DMS 273 treated with DMSO at 0.1 percent for 48 hours (cell line): Measurements from ENCODE around the gene CAST.
A peak's percentile ranks its signal among the peaks of the same experiment; 100 is the strongest.

Source experiments
- DNase-seq: peaks from one replicate; lab custom pipeline; 2025; lab: John Stamatoyannopoulos, UW

Gene CAST

DNA sequence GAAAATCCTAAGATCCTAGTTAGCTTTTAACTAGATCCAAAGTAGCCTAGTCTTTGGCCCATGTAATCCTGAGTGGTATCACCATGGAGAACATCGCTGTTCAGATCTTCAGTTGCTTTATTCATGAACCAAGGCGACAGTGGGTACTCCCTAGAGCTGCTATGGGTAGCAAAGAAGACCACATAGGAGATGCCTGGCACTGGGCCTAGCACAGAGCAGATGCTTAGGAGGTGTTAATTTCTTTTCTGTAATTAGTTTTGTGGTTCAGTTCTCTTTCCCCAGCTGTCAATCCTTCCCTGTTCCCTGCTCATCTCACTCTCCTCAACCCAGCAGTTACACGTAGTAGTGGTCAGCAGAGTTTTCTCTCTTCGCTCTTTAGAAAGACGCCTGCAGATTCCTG is 9.3 kb downstream of the CAST start:
- peak; percentile 46 for DNase-seq

DNA sequence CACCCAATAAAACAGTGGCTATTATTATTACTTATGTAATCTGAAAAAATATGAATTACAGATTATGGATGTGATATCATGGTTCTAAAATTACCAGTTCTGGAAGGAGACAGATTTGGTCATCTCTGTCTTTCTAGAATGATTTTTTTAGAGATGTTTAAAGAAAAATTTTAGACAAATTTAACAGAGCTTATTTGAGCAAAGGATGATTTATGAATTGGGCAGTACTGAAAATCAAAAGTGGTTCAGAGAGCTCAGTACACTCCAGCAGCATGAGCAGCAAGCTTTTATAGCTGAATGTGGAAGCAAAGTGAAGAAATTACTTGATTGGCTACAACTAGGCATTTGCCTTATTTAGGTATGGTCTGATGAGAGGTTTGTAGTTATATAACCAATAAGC is 11.0 kb downstream of the CAST start:
- no peak for DNase-seq

DNA sequence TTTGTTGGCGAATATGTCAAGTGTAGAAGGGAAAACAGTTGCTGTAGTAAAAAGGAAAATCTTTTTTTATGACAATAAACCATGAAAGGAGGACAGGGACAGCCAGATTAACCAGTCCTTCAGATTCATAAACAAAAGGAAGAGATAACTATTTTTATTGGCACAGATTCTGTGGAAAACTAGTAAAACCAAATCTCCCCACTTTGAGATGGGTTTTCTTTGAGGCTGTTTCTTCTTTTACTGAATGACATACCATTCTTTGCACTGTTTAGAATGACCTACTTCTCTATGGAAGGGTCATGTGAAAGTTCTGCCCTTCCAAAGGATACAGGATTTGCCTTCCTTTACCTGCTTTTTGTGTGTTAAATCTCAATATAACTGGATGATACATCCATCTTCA is 13.7 kb downstream of the CAST start:
- no peak for DNase-seq

DNA sequence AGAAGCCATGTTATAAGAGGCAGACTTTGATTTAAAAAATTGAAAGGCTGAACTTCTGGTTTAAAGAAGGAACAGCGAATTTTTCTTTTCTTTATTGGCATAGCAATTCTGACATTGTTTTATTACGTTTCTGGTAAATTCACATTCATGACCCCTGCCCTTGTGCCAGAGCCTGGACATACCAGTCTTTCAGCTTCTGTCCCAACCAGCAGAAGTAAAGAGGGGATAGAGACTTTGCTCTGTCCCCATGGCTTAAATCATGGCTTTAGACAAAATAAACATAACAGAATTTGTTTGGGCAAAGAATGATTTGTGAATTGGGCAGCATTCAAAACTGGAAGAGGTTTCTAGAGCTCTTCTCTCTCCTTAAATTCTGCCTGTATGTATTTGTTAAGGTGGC is 15.3 kb downstream of the CAST start:
- DNase-seq: no peak

DNA sequence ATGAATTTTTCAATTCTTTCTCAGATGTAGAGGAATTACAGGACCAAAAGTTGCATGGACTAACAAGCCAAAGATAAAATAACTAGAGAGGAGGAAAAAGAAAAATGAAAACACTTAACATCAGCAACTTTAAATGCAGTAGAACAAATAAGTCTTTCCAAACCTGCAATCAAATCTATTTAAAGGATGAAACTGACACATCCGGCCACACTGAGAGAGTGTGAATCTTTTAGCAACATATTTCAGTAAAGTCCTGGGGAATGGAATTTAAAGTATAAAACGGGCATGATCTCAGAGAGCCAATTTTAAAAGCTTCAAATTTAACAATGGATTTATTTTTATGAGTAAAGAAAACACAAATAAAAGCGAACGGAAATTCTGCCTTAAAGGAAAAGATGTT is 17.1 kb downstream of the CAST start:
- DNase-seq: no peak

DNA sequence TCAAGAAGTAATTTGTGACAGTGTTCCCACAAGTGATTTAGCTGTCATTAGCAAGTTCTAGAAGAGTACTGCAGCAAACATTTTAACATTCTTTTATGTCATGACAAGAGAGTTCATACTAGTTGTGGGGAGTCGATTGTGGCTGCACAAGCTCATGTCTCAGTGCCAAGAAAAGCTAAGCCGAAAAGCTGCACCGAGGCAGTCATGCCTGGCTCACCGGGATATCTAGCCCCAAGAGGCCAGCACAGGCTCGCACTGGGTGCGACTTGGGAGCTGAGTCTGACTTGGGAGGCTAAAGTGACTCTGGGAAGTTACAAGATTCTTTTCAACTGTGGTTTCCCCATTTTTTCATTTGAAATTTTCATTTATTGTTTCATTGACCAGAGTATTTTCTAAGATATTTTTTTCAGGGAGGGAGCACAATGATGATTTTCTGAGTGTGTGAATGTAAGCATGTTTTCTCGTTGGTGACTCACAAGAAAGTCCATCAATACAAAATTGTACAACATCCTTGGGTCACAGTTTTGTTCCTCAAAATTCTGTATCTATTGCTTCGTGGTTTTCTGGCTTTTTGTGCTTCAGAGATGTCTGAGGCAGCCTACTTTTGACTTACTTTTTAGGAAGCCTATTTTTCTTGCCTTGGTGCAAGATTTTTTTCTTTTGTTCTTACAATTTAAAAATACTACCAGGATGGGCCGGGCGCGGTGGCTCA is 18.7 kb downstream of the CAST start:
- DNase-seq: no peak

DNA sequence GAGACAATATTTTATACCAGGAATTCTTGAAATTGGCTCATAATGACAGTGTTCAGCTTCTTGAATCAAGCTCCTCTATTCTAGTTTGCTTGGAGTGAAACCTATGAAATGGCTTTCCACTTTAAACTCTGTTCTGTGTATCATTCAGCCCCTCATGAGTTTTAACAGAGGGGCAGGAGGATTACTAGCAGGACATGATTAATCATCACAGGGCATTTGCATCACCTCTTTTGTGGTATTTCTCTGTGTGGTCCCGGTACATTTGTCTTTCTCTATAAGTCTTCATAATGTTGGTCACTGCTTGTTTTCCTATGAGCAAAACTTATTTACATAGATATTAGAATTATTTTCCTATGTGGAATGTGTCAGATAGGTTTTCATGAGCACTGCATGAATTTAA is 21.2 kb downstream of the CAST start:
- DNase-seq: no peak

DNA sequence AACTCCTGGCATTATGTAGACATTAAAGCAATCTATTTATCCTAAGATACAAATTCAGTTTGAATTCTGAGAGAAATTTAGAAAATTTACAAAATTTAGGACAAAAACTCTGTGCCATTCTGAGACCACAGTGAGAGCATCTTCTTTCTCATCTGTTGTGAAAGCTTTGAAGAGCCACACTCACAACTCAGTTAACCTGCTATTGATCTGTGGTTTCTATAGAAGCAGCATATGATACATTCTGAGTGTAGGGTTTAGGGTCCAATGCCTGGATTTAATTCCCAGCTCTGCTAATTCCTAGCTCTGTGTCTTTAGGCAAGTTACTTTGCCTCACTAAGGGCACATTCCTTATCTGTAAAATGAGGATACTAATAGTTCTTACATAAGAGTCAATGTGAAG is 21.6 kb downstream of the CAST start:
- DNase-seq: no peak

DNA sequence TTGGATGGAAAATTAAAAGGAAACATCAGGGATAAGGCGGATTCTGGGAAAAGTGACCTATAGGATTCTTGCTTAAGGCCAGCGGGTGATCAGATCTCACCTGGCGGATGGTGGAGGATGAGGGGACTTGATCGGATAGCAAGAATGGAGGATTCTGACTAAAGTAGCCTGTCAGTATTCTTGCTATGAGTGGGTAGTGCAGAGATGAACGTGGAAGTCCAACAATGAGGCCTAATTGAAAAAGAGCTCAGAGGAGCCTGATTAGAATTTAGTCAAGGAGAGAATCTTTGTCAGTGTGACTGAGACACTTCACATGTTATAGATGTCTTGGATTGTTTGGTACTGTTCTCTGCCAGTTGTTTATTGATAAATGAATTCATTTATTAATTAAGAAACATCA is 24.9 kb downstream of the CAST start:
- no peak for DNase-seq

DNA sequence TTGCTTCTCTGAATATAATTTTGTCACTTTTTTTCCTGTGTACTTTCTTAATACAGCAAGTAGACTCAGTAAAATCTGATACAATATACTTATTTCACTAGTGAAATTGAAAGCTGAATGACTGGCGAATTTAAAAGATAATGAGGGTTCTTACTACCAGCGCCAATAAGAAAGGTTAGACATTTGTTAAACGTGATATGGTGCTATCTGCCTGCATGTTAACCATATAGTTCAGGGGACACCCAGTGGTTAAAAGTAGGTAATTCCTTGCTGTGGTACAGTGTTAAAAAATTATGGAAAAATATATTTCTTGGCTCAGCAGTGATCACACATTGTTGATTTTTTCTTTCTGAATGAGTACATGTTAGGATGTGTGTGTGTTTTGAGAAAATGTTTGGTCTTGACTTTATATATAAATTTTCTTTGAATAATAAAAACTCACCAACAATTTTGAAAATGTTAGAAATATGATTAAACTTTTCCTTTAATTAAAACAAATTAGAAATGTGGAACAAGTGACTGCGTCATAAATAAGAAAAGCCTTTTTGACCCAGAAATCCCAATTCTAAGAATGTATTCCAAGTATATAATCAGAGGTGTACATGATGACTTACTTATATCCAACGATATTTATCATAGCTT is 25.8 kb downstream of the CAST start:
- DNase-seq: peak; percentile 37

DNA sequence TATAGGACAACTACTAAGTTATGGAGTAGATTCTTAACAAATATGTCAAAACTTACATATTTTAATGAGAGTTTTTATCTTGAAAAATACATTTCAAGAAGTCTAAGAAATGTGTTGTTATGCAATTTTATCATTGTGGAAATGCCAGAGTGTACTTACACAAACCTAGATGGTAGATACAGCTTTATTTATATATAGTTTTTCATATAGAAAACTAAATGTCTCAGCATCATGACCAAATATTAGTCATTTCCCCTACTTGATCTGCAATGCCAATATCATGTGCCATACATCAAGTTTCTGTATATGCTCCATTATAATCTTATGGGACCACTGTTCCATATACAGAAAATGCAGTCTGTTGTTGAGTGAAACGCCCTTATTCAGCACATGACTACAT is 28.7 kb downstream of the CAST start:
- no peak for DNase-seq

DNA sequence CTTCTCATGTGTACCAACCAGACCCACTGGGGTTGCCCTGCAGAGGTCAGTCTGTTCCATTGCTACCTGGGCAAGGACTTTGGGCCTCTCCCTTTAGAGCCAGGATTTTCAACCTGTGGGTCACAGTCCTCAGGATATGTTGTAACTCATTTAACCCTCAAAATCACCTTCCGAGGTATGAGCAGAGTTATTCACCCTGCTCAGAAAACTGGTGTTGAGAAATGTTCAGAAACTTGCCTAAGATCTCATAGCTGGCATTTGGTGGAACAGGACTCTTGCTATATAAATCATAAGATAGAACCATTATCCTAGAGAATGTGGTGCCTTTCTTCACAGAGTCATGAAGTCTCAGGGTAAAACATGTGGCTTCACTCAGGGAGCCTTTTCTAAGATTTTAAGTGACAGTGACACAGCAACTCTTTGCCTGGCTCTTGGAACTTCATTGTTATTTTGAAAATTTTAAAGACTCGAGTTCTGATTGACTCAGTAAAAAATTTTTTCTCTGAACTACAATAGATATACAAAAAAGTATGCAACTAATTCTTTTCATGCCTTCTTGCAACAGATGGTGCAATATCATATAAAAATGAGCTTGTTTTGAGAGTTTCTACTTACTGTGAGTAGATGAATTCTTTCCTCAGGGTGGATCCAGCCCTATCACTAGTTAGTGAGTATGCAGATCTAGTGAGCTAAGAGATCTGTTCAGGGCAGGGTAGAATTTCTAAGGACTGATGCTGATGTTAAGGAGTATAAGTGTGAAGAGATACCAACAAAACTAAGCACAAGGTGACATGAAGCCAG is 29.5 kb downstream of the CAST start:
- no peak for DNase-seq

DNA sequence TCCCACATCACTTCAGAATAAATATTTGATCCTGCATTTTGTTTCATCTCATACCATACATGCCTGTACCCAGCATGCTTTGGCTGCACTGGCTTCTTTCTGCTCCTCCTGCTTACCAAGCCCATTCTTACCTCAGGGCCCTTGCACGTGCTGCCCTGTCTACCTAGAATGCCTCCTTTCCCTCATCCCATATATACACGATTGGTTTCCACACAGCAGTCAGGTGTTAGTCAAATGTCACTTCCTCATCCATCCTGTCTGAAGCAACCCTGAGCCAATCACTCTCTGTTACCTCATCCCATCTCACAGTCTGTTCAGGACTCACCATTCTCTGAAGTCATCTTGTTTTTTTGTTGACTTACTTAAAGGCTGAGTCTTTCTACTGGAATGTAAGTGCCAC is 30.3 kb downstream of the CAST start:
- no peak for DNase-seq

DNA sequence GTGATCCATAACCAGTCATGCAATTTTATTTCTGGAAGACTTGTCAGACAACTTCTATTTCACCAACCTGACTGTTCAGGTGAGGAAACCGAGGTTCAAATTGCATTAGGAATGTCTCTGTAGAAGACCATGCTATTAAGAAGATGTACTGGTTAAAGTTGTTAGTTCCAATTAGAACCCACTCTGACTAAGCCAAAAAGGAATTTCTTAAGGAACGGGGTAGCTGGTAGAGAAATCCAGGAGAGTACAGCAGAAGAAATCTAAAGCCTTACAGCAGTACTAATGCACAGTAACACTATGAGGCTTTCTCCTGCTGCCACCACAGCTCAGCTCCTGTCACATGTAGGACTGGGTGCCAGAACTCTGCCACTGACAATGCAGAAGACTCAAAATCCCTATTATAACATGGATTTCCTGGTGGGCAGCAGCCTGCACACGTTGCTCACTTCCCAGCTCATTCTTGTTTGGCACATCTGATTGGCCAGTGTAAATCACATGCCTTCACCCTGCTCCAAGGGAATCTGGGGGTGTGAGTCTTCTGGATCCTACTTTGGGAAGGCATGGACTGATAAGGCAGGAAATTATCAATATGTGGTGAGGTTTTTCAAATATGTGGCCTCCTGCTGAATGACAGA is 37.1 kb downstream of the CAST start:
- DNase-seq: no peak

DNA sequence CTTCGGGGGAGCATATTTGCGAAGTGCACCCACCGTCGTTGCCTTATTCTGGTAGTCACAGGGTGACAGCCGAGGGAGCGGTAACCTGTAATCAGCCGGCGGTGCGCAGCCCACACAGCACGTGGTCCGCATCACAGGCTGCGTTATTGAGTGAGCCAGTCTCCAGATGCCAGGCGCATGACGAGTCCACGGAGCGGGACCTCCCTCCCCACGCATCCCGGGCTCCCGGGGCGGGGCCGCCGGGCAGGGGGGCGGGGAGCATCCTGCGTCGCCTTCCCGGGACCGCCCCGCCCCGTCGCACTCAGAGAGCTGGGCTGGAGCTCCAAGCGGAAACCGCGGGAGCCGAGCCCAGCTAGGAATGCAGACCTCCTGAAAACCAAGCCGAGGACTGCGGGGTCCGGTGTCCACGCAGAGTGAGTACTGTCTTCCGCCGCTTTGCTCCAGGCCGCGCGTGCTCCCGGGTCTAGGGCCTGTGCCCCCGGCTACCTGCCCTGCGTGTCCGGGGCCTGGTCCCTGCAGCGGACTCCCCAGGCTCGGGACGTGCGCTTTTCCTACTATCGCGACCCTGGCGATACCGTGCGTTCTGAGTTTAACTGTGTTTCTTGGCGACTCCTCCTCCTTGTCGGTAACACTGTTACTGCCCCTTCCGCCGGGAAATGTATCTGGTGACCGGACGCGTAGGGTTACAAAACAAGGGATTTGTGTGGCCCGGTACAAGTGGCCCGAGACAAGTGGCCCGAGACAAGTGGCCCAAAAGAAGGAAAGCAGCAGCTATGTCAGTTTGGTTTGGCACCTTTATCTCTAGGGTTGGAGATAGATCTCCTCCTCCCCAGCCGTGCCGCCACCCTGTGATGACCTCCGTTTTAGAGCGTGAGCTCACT is 40.6 kb downstream of the CAST start:
- peak; percentile 48 for DNase-seq

DNA sequence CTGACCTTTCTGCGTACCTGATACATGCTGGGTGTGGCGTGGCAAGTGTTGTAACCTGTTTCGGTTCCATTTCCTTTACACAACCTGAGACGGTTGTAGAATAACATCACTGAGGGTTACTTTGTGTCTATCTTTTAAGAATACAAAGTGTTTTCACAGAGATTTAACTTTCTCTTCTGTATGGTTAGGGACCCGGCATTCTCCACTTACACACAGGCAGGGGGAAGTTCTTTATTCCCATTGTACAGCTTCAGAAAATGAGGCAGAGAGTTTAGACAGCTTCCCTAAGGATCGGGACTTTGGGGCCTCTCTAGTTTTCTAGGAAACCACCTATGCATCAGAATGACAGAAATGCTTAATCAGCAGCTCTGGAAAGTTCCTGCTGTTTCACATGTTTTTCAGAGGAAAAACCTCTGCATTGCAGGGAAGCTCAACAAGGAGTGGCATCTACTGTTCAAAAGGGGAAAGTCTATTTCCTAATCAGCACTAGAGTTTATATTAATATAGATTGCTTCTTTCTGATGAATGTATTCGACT is 41.3 kb downstream of the CAST start:
- DNase-seq: no peak

DNA sequence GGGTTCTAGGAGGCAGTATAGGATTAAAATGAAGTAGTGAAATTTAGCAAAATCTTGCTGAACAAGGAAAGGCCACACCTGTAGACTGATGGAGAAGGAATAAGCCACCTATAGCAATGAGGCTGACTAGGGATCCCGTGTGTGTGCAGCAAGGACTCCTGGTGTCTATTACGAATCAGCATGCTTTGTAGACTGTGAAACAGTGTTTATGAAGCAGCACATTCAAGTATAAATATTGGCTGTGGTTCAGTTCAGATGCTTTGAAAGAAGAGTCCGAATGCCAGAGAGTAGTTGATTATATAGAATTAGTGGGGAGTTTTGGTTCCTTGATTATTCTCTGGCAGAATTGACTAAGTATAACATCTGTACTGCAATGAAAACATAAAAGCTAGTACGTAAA is 41.8 kb downstream of the CAST start:
- no peak for DNase-seq

DNA sequence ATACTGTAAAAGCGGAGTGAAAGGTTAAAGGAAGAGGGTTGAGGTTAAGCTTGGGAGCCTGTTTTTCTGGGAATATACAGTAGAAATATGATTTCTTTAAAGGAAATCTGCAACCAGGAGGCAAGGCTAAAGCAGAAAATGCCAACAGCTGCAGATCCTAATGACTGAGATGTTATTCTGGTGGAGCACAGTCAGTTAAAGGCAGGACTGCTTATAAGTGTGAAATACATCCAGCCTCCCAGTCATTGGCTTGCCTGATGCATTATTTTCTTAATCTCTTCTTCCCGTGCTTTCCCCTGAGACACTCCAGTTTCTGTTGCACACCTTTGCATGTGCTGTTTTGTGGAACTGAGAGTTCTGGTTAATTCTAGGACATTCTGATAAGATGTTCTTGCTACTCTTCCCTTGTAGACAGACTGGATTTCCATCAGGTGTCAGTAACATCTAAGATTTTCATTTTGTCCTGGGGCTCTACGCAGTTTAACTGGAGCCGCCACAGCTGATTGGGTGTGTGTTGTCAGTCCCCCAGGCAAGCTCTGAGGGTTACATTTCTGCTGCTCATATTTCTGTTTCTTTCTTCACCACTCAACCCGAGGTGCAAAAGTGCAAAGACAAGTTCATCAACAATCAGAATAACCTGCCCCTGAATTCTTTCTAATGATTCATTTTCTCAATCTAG is 44.4 kb downstream of the CAST start:
- DNase-seq: no peak

DNA sequence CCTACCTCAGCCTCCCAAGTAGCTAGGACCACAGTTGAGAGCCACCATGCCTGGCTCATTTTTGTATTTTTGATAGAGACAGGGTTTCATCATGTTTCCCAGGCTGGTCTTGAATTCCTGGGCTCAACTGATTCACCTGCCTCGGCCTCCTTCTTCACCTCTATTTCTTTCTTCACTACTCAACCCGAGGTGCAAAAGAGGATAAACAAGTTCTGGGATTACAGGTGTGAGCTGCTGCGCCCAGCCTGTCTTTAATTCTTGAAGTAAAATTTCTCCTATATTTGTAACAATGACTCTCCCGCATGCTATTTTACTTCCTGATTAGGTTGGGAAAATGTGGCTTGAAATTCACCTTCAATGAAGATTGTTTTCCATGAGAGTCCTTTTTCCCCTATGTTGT is 46.4 kb downstream of the CAST start:
- no peak for DNase-seq

DNA sequence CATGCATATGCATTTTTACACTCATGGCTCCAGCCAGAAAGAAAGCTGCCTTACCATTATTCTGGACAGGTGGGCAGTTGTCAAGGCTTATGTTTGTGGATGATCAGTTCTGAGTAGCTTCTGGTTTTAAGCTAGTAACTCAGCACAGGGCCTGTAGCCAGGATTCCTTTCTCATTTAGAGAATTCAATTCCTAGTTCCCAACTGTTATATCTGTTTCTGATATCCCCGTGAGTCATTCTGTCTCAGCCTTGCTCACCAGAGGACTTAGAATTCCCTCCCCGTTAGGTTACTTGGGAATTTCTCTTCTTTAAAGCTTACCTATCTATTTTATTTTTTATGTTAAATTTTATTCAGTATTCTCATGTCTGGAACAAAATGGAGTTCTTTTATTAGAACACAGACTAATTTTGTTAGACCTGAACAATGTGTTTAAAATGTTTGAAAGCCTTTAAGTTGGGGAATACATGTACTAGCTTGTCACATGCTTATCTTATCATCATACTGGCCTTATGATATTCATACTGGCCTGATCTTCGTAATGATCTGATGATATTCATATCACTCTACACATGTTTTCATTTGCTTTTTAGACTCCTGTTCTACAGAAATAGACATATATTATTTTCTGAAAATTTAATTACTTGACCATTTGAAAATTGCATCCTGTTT is 47.1 kb downstream of the CAST start:
- DNase-seq: no peak
